ENCODE data around the gene TMEM63A. TPM values are rescaled to one million over a fixed set of nuclear protein-coding genes. Genes with fewer than 3 reads are reported as not detected.
"Not testable (repeated sequence)": the region's sequence is repeated elsewhere in the genome, so short reads cannot be mapped to it uniquely, and the experiment has no call there.

TMEM63A gene
- 153 TPM for total RNA-seq

- peak; percentile 92 for DNase-seq (ENCODE audit: low spot score)
Measured at GRCh38 chr1:225881959-225882693, at the start of gene TMEM63A. Gene TMEM63A (minus strand): TSS chr1:225882380. CDS start chr1:225877580, 4,800 bp downstream.

GRCh38 chr1:225931270-225932136 lies 49.3 kb upstream of the TMEM63A start:
- no peak for DNase-seq (ENCODE audit: low spot score)

- no peak for DNase-seq (ENCODE audit: low spot score)
Measured at GRCh38 chr1:225930566-225930965, 48.4 kb upstream of the TMEM63A start.

- DNase-seq (ENCODE audit: low spot score), result not testable (repeated sequence)
Measured at GRCh38 chr1:225929462-225929861, 47.3 kb upstream of the TMEM63A start.

- DNase-seq (ENCODE audit: low spot score), result no peak
Measured at GRCh38 chr1:225928186-225929175, 46.3 kb upstream of the TMEM63A start.

- DNase-seq (ENCODE audit: low spot score), result no peak
Measured at GRCh38 chr1:225926551-225927113, 44.5 kb upstream of the TMEM63A start.

- peak; percentile 96 for DNase-seq (ENCODE audit: low spot score)
Measured at GRCh38 chr1:225923692-225924555, 41.7 kb upstream of the TMEM63A start, which contains the start of gene PYCR2. Gene PYCR2 (minus strand): TSS chr1:225924250. CDS start chr1:225924110, 140 bp downstream.

- no peak for DNase-seq (ENCODE audit: low spot score)
Measured at GRCh38 chr1:225923381-225923691, 41.2 kb upstream of the TMEM63A start.

GRCh38 chr1:225921734-225922709 lies 39.8 kb upstream of the TMEM63A start:
- DNase-seq (ENCODE audit: low spot score), result peak; percentile 36

- peak; percentile 59 for DNase-seq (ENCODE audit: low spot score)
Measured at GRCh38 chr1:225919906-225920305, 37.7 kb upstream of the TMEM63A start.

- no peak for DNase-seq (ENCODE audit: low spot score)
Measured at GRCh38 chr1:225918280-225918679, 36.1 kb upstream of the TMEM63A start.

GRCh38 chr1:225917536-225917935 lies 35.4 kb upstream of the TMEM63A start:
- DNase-seq (ENCODE audit: low spot score), result no peak

GRCh38 chr1:225917101-225917500 lies 34.9 kb upstream of the TMEM63A start:
- DNase-seq (ENCODE audit: low spot score), result no peak

GRCh38 chr1:225915538-225915991 lies 33.4 kb upstream of the TMEM63A start:
- DNase-seq (ENCODE audit: low spot score), result no peak

GRCh38 chr1:225914947-225915346 lies 32.8 kb upstream of the TMEM63A start:
- DNase-seq (ENCODE audit: low spot score), result no peak

- no peak for DNase-seq (ENCODE audit: low spot score)
Measured at GRCh38 chr1:225914391-225914790, 32.2 kb upstream of the TMEM63A start.

- DNase-seq (ENCODE audit: low spot score), result peak; percentile 64
Measured at GRCh38 chr1:225911191-225912130, 29.3 kb upstream of the TMEM63A start.

GRCh38 chr1:225909477-225909876 lies 27.3 kb upstream of the TMEM63A start:
- no peak for DNase-seq (ENCODE audit: low spot score)

Measured in mucosa of gallbladder (tissue), 1 donor.